ENCODE measurements around the gene PAQR3. TPM values are rescaled to one million over a fixed set of nuclear protein-coding genes. Genes with fewer than 3 reads are reported as not detected.

Gene PAQR3, protein sequence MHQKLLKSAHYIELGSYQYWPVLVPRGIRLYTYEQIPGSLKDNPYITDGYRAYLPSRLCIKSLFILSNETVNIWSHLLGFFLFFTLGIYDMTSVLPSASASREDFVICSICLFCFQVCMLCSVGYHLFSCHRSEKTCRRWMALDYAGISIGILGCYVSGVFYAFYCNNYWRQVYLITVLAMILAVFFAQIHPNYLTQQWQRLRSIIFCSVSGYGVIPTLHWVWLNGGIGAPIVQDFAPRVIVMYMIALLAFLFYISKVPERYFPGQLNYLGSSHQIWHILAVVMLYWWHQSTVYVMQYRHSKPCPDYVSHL
- total RNA-seq, result 10 to 100 TPM; 13.1 to 16.4 TPM

DNA sequence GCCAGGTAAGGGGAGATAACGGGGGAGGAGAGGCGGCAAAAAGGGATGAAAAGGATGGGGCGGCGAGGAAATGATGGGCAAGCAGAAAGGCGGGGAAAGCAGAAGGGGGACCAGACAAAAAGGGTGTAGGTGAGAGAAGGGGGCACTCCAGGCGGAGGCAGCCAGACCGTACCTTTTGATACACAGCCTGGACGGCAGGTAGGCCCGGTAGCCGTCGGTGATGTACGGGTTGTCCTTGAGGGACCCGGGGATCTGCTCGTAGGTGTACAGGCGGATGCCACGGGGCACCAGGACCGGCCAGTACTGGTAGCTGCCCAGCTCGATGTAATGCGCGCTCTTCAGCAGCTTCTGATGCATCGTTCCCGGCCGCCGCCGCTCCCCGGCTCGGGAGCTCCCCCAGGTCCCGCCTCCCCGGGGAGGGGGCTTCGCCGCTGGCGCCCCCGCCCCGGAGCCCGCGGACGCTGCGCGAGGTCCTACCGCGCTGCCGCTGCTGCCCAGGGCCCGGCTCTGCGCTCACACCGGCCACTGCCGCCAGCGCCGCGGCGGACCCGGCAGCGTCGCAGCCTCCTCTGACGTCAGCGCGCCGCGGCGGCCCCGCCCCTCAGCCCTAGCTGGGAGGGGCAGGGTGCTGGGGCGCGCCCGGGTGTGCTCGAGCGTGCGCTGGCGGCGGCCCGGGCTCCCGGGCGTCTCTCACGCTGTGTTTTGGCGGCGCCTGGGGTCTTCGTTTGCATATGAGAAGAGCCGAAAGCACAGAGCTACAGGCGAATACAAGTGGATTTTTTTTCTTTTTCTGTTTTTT is at the start of gene PAQR3:
Gene PAQR3, minus strand, starts transcription at position 571 of the 799 bp plus-strand sequence. Its CDS starts 214 bp downstream, at position 357.
- Histone ChIP-seq H3K9me3 (no peaks in the 10 kb centered on the region), H3K27me3 (no peaks in the 10 kb centered on the region), H3K9ac (ENCODE audit: low read depth in 2 of 2, low read length in 2 of 2) (peak within 1 kb of the TSS; percentile 82 to 93), H3K27ac (peak within 1 kb of the TSS; percentile 51), H3K4me3 (peak within 1 kb of the TSS; percentile 84), H3K36me3 (no peaks in the 10 kb centered on the region), H3K4me1 (no peaks in the 10 kb centered on the region)
- TF ChIP-seq, protein P1, sequence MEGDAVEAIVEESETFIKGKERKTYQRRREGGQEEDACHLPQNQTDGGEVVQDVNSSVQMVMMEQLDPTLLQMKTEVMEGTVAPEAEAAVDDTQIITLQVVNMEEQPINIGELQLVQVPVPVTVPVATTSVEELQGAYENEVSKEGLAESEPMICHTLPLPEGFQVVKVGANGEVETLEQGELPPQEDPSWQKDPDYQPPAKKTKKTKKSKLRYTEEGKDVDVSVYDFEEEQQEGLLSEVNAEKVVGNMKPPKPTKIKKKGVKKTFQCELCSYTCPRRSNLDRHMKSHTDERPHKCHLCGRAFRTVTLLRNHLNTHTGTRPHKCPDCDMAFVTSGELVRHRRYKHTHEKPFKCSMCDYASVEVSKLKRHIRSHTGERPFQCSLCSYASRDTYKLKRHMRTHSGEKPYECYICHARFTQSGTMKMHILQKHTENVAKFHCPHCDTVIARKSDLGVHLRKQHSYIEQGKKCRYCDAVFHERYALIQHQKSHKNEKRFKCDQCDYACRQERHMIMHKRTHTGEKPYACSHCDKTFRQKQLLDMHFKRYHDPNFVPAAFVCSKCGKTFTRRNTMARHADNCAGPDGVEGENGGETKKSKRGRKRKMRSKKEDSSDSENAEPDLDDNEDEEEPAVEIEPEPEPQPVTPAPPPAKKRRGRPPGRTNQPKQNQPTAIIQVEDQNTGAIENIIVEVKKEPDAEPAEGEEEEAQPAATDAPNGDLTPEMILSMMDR (IDR thresholded peaks at IDR 0.05), result no peak
- intact Hi-C loops (cut with DNase I), result no loop called here
- peak; percentile 88 for DNase-seq

GRCh38 chr4:78987683-78988082 is 48.4 kb upstream of the PAQR3 start:
- no peaks in the 10 kb centered on the region for H3K4me1 ChIP-seq
- no peaks in the 10 kb centered on the region for H3K9me3 ChIP-seq
- H3K36me3 ChIP-seq, result no peaks in the 10 kb centered on the region
- intact Hi-C loops (cut with DNase I), result no loop called here
- H3K4me3 ChIP-seq, result no peak overlapping the region
- TF ChIP-seq, protein P1 (IDR thresholded peaks at IDR 0.05), result no peak
- no peaks in the 10 kb centered on the region for H3K27me3 ChIP-seq
- no peak overlapping the region for H3K27ac ChIP-seq
- no peak for DNase-seq
- no peak overlapping the region for H3K9ac ChIP-seq (ENCODE audit: low read depth in 2 of 2, low read length in 2 of 2)

DNA sequence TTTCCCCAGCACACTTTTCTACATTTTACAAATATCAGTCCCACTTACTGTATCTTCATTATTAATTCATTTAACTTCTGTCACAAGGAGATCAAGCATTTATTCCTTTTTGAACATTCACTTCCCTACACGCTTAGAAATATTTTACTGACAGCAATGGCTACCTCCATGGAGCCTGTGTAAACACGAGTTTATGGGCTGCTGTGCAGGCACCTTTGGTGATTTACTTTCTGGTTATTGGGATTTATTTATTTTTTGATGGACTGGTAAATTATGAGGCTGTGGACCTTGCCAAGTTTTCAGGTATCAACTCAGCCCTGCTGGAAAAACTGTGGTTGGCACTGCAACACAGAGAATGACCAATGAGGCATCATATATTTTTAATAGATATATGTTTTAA is 45.4 kb upstream of the PAQR3 start:
- H3K27me3 ChIP-seq, result no peaks in the 10 kb centered on the region
- no peak overlapping the region for H3K4me3 ChIP-seq
- no peak overlapping the region for H3K27ac ChIP-seq
- intact Hi-C loops (cut with DNase I), result no loop called here
- no peaks in the 10 kb centered on the region for H3K9me3 ChIP-seq
- no peak for DNase-seq
- H3K36me3 ChIP-seq, result no peaks in the 10 kb centered on the region
- TF ChIP-seq, protein P1 (IDR thresholded peaks at IDR 0.05), result no peak
- no peak overlapping the region for H3K9ac ChIP-seq (ENCODE audit: low read depth in 2 of 2, low read length in 2 of 2)
- H3K4me1 ChIP-seq, result no peaks in the 10 kb centered on the region

GRCh38 chr4:78975865-78976264 is 36.6 kb upstream of the PAQR3 start:
- H3K36me3 ChIP-seq, result no peaks in the 10 kb centered on the region
- no peaks in the 10 kb centered on the region for H3K4me1 ChIP-seq
- no peaks in the 10 kb centered on the region for H3K9me3 ChIP-seq
- H3K9ac ChIP-seq (ENCODE audit: low read depth in 2 of 2, low read length in 2 of 2), result no peak overlapping the region
- no peak overlapping the region for H3K4me3 ChIP-seq
- no peak for DNase-seq
- intact Hi-C loops (cut with DNase I), result no loop called here
- TF ChIP-seq, protein P1 (IDR thresholded peaks at IDR 0.05), result no peak
- no peak overlapping the region for H3K27ac ChIP-seq
- no peaks in the 10 kb centered on the region for H3K27me3 ChIP-seq

DNA sequence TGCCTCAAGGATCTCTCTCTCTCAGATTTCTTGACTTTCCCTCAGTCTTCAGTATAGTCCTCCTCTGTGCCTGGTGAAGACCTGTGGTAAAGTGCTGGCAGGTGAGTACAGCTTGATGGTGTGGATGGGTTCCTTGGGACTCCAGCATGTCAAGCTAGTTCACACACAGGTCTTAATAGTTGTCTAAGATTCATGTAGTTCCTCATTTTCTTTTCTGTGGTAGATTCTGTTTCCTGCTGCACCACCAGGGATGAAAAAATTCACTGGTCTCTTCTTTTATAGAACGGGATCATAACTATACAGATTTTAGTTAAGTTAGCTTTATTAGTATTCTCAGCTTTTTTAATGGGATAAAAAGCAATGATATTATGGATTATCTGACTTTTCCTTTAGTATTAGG is 32.5 kb upstream of the PAQR3 start:
- intact Hi-C loops (cut with DNase I), result no loop called here

More for the DNA sequence above, 32.5 kb upstream of the PAQR3 start:
- no peaks in the 10 kb centered on the region for H3K4me1 ChIP-seq
- H3K9me3 ChIP-seq, result no peaks in the 10 kb centered on the region
- H3K27me3 ChIP-seq, result no peaks in the 10 kb centered on the region
- no peak for DNase-seq
- H3K27ac ChIP-seq, result no peak overlapping the region
- H3K9ac ChIP-seq (ENCODE audit: low read depth in 2 of 2, low read length in 2 of 2), result no peak overlapping the region
- no peak overlapping the region for H3K4me3 ChIP-seq
- no peaks in the 10 kb centered on the region for H3K36me3 ChIP-seq
- TF ChIP-seq, protein P1 (IDR thresholded peaks at IDR 0.05), result no peak

Data from colonic mucosa (tissue), 4 donors.